ENCODE measurements around the gene RETSAT.
"Not testable (repeated sequence)": the region's sequence is repeated elsewhere in the genome, so short reads cannot be mapped to it uniquely, and the experiment has no call there.

The RETSAT gene

GRCh38 chr2:85368921-85369320 is 14.6 kb upstream of the RETSAT start (continued):
- TF ChIP-seq, protein P1, sequence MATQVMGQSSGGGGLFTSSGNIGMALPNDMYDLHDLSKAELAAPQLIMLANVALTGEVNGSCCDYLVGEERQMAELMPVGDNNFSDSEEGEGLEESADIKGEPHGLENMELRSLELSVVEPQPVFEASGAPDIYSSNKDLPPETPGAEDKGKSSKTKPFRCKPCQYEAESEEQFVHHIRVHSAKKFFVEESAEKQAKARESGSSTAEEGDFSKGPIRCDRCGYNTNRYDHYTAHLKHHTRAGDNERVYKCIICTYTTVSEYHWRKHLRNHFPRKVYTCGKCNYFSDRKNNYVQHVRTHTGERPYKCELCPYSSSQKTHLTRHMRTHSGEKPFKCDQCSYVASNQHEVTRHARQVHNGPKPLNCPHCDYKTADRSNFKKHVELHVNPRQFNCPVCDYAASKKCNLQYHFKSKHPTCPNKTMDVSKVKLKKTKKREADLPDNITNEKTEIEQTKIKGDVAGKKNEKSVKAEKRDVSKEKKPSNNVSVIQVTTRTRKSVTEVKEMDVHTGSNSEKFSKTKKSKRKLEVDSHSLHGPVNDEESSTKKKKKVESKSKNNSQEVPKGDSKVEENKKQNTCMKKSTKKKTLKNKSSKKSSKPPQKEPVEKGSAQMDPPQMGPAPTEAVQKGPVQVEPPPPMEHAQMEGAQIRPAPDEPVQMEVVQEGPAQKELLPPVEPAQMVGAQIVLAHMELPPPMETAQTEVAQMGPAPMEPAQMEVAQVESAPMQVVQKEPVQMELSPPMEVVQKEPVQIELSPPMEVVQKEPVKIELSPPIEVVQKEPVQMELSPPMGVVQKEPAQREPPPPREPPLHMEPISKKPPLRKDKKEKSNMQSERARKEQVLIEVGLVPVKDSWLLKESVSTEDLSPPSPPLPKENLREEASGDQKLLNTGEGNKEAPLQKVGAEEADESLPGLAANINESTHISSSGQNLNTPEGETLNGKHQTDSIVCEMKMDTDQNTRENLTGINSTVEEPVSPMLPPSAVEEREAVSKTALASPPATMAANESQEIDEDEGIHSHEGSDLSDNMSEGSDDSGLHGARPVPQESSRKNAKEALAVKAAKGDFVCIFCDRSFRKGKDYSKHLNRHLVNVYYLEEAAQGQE (tag by site-specific recombination; IDR thresholded peaks at IDR 0.05), result no peak

- ChIA-PET CTCF (interaction anchor here (0.7 kb wide), 1 partner anchor 277 kb away, joined by 3 read pairs; no protein-coding TSS in a partner anchor), POLR2A (interaction anchor here (0.6 to 2.7 kb wide), 2 partner anchors 12 to 209 kb away, joined by 4 to 12 read pairs; partner anchors contain the start of genes ELMOD3 and RETSAT)
- H3K27ac ChIP-seq (ENCODE audit: extremely low read depth, low read depth, low read length), result no peak overlapping the region
- H3K9me3 ChIP-seq (ENCODE audit: control insufficient read depth, insufficient read depth, low read depth, low read length), result no peaks in the 10 kb centered on the region
- no peak for TF ChIP-seq ZNF621 (tag by site-specific recombination; IDR thresholded peaks at IDR 0.05)
- TF ChIP-seq, protein P2, sequence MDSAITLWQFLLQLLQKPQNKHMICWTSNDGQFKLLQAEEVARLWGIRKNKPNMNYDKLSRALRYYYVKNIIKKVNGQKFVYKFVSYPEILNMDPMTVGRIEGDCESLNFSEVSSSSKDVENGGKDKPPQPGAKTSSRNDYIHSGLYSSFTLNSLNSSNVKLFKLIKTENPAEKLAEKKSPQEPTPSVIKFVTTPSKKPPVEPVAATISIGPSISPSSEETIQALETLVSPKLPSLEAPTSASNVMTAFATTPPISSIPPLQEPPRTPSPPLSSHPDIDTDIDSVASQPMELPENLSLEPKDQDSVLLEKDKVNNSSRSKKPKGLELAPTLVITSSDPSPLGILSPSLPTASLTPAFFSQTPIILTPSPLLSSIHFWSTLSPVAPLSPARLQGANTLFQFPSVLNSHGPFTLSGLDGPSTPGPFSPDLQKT (IDR thresholded peaks at IDR 0.05; ENCODE audit: borderline replicate concordance, low read depth, low read length), result no peak
- no peak for TF ChIP-seq ZNF354C (tag by site-specific recombination; IDR thresholded peaks at IDR 0.05; ENCODE audit: borderline replicate concordance, low read depth)
- no peak for TF ChIP-seq ZNF555 (tag by site-specific recombination; conservative IDR thresholded peaks at IDR 0.05)
- no peak for TF ChIP-seq KLF16 (tag by site-specific recombination; IDR thresholded peaks at IDR 0.05)
- TF ChIP-seq, protein P3, sequence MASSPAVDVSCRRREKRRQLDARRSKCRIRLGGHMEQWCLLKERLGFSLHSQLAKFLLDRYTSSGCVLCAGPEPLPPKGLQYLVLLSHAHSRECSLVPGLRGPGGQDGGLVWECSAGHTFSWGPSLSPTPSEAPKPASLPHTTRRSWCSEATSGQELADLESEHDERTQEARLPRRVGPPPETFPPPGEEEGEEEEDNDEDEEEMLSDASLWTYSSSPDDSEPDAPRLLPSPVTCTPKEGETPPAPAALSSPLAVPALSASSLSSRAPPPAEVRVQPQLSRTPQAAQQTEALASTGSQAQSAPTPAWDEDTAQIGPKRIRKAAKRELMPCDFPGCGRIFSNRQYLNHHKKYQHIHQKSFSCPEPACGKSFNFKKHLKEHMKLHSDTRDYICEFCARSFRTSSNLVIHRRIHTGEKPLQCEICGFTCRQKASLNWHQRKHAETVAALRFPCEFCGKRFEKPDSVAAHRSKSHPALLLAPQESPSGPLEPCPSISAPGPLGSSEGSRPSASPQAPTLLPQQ (tag by site-specific recombination; IDR thresholded peaks at IDR 0.05), result no peak
- TF ChIP-seq ZNF114 (tag by site-specific recombination; IDR thresholded peaks at IDR 0.05), result no peak
- no peak for TF ChIP-seq ZBTB20 (tag by site-specific recombination; IDR thresholded peaks at IDR 0.05)
- TF ChIP-seq ZNF639 (tag by site-specific recombination; IDR thresholded peaks at IDR 0.05), result no peak
- TF ChIP-seq SCRT2 (tag by site-specific recombination; IDR thresholded peaks at IDR 0.05), result no peak
- TF ChIP-seq TRIM28 (IDR thresholded peaks at IDR 0.05; ENCODE audit: borderline replicate concordance, low read length), result no peak
- no peak for TF ChIP-seq ZNF701 (tag by site-specific recombination; IDR thresholded peaks at IDR 0.05)
- no peak for TF ChIP-seq ZNF140 (tag by site-specific recombination; IDR thresholded peaks at IDR 0.05)
- no peak for TF ChIP-seq ZNF521 (tag by site-specific recombination; IDR thresholded peaks at IDR 0.05)
- TF ChIP-seq SETDB1 (IDR thresholded peaks at IDR 0.05; ENCODE audit: insufficient read length, low read length), result no peak
- TF ChIP-seq OSR2 (tag by site-specific recombination; IDR thresholded peaks at IDR 0.05), result no peak
- 0 out of 2 replicates have a peak, but pooled peaks cover 3% of the 10 kb centered on the region for H3K4me1 ChIP-seq (ENCODE audit: control insufficient read depth, insufficient read depth, low read length)
- no peak overlapping the region for H3K4me3 ChIP-seq (ENCODE audit: low read depth, low read length)
- H3K36me3 ChIP-seq (ENCODE audit: control insufficient read depth in 2 of 2, insufficient read depth in 1 of 2, low read length in 2 of 2), result peaks cover 10 to 56% of the 10 kb centered on the region in 2 experiments; a peak in 2 of 3 replicates
Measured at GRCh38 chr2:85367180-85367579, 12.9 kb upstream of the RETSAT start.

GRCh38 chr2:85362653-85363387 is 8.5 kb upstream of the RETSAT start:
- H3K4me3 ChIP-seq (ENCODE audit: low read depth, low read length); H3K27ac ChIP-seq (ENCODE audit: extremely low read depth, low read depth, low read length); CTCF ChIA-PET; H3K4me1 ChIP-seq (ENCODE audit: control insufficient read depth, insufficient read depth, low read length); H3K9me3 ChIP-seq (ENCODE audit: control insufficient read depth, insufficient read depth, low read depth, low read length): not testable (repeated sequence)
- H3K36me3 ChIP-seq (ENCODE audit: control insufficient read depth in 2 of 2, insufficient read depth in 1 of 2, low read length in 2 of 2), result peaks cover 22 to 57% of the 10 kb centered on the region in 2 experiments; a peak in 2 of 3 replicates
- POLR2A ChIA-PET, result interaction anchor here (1.1 kb wide), 1 partner anchor 198 kb away, joined by 5 read pairs; the partner anchor contains the start of gene GGCX

All from HEK293 (cell line).